DND-41 (cell line): ENCODE data around the gene SAT1.

Source experiments
- CTCF ChIP-seq: IDR thresholded peaks from 2 replicates; pipeline ENCODE4 v1.5.1; 2012; ENCODE audit warnings: borderline replicate concordance, low read length, moderate library complexity, mild to moderate bottlenecking; ENCODE audit not compliant: poor library complexity, severe bottlenecking; ENCODE audit errors: extremely low read depth
- EZH2 ChIP-seq: IDR thresholded peaks from 3 replicates; pipeline ENCODE4 v1.6.1; 2012; ENCODE audit warnings: borderline replicate concordance, low read depth, mild to moderate bottlenecking, moderate library complexity, low read length, inconsistent platforms; ENCODE audit not compliant: severe bottlenecking

- TF ChIP-seq CTCF, result no peak
- TF ChIP-seq EZH2, result no peak
These were observed 18.6 kb upstream of the SAT1 start for GRCh38 chrX:23764188-23764984.
